ENCODE measurements around the gene FAM3D. TPM values are rescaled to one million over a fixed set of nuclear protein-coding genes. Genes with fewer than 3 reads are reported as not detected.
"Not testable (repeated sequence)": the region's sequence is repeated elsewhere in the genome, so short reads cannot be mapped to it uniquely, and the experiment has no call there.

The FAM3D gene, protein sequence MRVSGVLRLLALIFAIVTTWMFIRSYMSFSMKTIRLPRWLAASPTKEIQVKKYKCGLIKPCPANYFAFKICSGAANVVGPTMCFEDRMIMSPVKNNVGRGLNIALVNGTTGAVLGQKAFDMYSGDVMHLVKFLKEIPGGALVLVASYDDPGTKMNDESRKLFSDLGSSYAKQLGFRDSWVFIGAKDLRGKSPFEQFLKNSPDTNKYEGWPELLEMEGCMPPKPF
- 1 to 10 TPM in 2 of 4 donors, under 1 TPM in 2; 0.40 to 2.5 (median 1.2) TPM for polyA plus RNA-seq (ENCODE audit: insufficient read length in 4 of 4)

DNA sequence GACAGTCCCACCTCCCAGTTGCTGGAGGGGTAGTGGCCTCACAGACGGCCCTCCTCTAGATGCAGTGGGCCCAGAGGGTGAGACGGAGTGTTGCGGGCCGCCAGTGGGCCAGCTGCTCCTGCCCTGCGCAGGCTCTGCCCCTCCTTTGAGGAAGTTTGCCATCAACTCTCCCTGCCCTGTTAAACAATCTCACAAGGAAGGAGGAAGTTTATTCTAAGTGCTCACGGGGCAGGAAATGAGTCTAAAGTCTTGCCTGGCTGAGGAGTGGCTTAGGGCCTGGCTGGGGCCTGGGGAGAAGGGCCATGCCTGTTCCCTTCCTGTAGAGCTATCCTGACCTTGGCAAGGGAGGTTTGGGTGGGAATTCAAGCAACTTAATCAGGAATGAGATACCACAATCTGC, at the start of gene FAM3D:
FAM3D (minus strand) TSS at position 92 of the 400 bp plus-strand sequence. CDS start 11,211 bp downstream, outside the sequence.
- DNase-seq (ENCODE audit: low read depth in 4 of 4, low spot score in 3 of 4) = no peak

- no peak for DNase-seq (ENCODE audit: low read depth in 4 of 4, low spot score in 3 of 4)
These were observed 47.3 kb upstream of the FAM3D start for GRCh38 chr3:58713715-58714401.

- DNase-seq (ENCODE audit: low read depth in 4 of 4, low spot score in 3 of 4) = no peak
These were observed 45.3 kb upstream of the FAM3D start for GRCh38 chr3:58711871-58712270.

DNA sequence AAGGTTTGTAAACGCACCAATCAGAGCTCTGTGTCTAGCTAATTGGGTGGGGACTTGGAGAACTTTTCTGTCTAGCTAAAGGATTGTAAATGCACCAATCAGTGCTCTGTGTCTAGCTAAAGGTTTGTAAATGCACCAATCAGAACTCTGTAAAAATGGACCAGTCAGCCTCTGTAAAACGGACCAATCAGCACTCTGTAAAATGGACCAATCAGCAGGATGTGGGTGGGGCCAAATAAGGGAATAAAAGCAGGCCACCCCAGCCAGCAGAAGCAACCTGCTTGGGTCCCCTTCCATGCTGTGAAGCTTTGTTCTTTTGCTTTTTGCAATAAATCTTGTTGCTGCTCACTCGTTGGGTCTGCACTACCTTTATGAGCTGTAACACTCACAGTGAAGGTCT, 42.4 kb upstream of the FAM3D start:
- DNase-seq (ENCODE audit: low read depth in 4 of 4, low spot score in 3 of 4) = not testable (repeated sequence)

GRCh38 chr3:58708116-58708791, 41.7 kb upstream of the FAM3D start:
- DNase-seq (ENCODE audit: low read depth in 4 of 4, low spot score in 3 of 4) = no peak

- DNase-seq (ENCODE audit: low read depth in 4 of 4, low spot score in 3 of 4) = no peak
These were observed 40.9 kb upstream of the FAM3D start for GRCh38 chr3:58707390-58707930.

DNA sequence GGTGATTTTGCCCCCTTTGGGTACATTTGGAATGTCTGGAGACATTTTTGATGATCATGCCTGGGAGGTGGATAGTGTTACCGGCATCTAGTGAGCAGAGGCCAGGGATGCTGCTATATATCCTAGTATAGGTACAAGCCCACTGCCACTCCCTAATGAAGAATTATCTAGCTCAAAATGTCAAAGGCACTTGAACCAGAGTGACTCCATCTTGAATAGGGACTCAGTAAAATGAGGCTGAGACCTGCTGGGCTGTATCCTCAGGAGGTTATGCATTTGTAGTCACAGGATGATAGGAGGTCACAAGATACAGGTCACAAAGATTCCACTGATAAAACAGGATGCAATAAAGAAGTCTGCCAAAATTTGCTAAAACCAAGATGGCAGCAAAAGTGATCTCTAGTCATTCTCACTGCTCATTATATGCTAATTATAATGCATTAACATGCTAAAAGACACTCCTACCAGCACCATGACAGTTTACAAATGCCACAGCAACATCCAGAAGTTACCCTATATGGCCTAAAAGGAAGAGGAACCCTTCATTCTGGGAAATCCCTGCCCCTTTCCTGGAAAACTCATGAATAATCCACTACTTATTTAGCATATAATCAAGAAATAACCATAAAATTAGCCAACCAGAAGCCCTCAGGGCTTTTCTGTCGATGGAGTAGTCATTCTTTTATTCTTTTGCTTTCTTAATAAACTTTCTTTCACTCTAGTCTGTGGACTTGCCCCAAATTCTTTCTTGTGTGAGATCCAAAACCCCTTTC, 40.0 kb upstream of the FAM3D start:
- no peak for DNase-seq (ENCODE audit: low read depth in 4 of 4, low spot score in 3 of 4)

DNA sequence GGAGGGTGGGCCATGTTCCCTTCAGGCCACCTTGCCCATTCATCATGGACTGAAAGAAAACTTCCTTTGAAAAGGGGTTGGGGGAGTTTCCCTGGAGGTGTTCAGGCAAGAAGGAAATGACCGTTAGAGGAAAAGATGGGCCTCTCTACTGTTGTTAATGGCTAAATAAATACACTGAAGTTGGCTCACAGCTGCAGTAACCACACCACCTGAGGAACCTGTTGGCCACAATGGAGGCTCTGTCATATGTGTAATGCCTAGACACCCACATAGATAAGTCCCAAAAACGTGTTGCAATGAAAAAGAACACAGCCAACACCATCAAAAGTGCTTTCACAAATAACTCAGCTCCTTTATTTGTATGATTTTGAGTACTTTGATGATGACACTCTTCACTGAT, 38.2 kb upstream of the FAM3D start:
- DNase-seq (ENCODE audit: low read depth in 4 of 4, low spot score in 3 of 4) = no peak

DNA sequence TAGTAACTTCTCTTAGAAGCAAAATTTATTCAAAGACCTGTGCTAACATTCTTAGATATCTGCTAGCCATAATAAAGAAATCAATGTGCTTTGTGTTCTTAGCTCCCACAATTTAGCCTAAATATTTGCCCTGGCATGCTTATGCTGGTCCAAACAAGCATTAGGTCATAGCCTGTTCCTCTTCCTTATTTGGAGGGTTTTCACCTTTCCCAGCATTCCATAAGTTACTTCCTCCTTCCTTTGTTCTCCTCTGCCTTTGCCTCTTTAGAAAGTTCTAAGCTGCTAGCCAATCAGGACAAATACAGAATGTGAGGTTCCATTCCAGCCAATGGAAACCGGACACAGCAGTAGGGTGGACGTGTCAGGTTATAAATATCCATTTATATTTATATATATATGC, 37.7 kb upstream of the FAM3D start:
- DNase-seq (ENCODE audit: low read depth in 4 of 4, low spot score in 3 of 4) = not testable (repeated sequence)

DNA sequence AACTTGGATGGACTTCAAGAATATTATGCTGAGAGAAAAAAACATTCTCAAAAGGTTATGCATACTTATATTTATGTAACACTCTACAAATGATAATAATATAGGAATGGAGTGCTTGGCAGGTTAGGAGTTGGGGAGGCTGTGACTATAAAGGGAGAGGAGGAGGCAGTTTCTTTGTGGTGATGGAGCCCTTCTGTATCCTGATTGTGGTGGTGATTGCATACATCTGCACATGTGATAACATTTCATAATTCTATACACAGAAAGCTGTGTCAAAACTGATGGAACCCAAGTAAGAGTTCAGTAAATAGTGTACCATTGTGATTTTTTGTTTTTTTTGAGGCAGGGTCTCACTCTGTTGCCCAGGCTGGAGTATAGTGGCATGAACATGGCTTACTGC, 31.7 kb upstream of the FAM3D start:
- no peak for DNase-seq (ENCODE audit: low read depth in 4 of 4, low spot score in 3 of 4)

GRCh38 chr3:58697561-58697960, 31.0 kb upstream of the FAM3D start:
- DNase-seq (ENCODE audit: low read depth in 4 of 4, low spot score in 3 of 4) = no peak

- not testable (repeated sequence) for DNase-seq (ENCODE audit: low read depth in 4 of 4, low spot score in 3 of 4)
These were observed 30.2 kb upstream of the FAM3D start for GRCh38 chr3:58696813-58697212.

- no peak for DNase-seq (ENCODE audit: low read depth in 4 of 4, low spot score in 3 of 4)
These were observed 29.5 kb upstream of the FAM3D start for GRCh38 chr3:58696093-58696492.

DNA sequence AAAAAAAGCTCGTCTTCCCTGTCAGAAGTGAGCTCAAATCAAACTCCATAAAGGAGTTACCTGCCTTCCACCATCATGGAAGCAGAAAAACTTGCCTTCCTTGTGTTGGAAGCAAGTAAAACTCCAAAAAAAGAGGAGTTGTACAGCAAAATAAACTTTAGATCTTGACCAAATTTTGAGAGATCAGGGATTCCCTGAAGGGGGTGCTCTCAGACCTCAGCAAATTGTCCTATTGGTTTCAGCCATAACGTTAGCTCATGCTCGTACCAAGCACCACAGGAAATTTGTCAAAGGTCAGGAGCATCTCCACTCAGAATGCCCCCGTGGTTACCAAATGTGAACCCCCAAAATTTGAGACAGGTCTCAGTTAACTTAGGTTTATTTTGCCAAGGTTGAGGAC, 28.7 kb upstream of the FAM3D start:
- DNase-seq (ENCODE audit: low read depth in 4 of 4, low spot score in 3 of 4) = not testable (repeated sequence)

DNA sequence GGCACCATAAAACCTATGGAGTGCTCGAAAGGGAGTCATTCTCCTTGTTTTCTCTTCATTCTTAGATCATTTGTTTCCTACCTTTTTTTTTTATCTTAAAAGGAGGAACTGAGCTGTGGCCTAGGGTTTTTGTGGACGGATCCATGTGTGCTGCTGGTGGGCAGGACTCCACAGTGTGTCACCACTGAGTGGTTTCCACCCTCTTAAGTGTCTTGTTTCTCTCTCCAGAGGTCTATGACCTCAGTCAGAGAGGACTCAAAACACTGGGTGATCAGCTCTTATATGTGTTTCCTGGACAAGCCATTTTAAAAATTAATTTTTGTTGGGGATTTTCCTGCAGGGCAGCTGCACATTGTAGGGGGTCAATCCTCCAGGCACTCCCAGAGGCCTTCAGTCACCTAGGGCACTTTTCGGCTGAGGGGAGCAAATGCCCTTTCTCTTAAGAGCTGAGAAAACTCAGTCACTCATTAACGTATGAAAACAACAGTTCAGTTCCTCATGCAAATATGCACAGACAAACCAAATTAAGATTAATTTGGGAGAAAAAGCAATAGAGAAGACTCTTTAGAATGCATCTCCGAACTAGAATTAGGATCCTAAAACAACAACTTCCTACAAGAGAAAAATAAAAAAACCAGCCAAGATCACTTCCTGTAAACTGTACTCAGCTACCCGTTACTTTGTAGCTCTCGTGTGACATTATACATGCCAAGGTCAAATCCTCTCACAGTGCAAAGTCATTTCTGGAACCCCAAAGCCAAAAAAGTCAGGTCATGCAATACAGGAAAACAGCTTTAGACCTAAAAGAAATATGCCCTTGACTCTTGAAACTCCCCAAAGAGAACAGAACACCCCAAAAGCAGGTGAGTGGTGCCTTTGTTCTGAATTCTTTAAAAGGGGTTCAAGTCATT, 27.6 kb upstream of the FAM3D start:
- no peak for DNase-seq (ENCODE audit: low read depth in 4 of 4, low spot score in 3 of 4)

DNA sequence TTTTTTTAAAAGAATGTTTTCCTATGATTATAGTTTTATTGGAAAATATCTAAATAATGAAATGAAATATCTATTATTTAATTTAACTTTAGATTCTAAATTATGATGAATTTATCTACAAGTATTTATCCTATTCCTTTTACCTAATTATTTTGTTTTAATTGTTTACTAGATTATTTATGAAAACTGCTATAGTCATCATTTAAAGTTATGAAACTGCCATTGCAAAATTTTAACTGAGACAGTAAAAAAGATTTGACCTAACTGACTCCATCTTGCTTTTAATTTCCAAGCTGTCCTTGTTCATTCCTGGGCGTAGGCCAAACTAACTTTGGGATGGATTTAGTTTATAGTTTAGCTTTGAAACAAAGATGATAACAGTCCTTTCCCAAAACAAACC, 25.9 kb upstream of the FAM3D start:
- DNase-seq (ENCODE audit: low read depth in 4 of 4, low spot score in 3 of 4) = no peak

GRCh38 chr3:58691997-58692396, 25.4 kb upstream of the FAM3D start:
- no peak for DNase-seq (ENCODE audit: low read depth in 4 of 4, low spot score in 3 of 4)

- no peak for DNase-seq (ENCODE audit: low read depth in 4 of 4, low spot score in 3 of 4)
These were observed 23.9 kb upstream of the FAM3D start for GRCh38 chr3:58690490-58690889.

GRCh38 chr3:58688574-58688973, 22.0 kb upstream of the FAM3D start:
- no peak for DNase-seq (ENCODE audit: low read depth in 4 of 4, low spot score in 3 of 4)

DNA sequence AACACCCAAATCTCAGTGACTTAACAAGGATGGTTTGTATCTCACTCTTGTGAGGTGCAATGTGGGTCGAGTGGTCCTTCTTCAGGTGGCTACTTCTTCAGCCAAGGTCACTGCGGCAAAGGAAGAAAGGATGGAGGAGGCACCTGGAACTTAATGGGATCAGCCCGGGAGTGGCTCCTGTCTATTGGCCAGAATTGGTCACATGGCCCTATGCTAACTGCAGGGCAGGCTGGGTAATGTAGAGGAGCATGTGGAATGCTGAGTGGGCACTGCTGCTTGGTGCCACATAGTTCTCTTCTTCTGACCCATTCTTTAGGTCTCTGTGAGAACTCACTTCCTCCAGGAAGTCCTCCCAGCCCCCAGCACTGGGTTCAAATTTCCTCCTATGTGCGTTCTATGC, 20.3 kb upstream of the FAM3D start:
- no peak for DNase-seq (ENCODE audit: low read depth in 4 of 4, low spot score in 3 of 4)

All from right renal pelvis (tissue), 4 donors.